ENCODE data around the gene NAGPA.
"Not testable (repeated sequence)": the region's sequence is repeated elsewhere in the genome, so short reads cannot be mapped to it uniquely, and the experiment has no call there.

Gene NAGPA

GRCh38 chr16:5033256-5034166 is at the start of gene NAGPA:
Gene NAGPA, minus strand, starts transcription at chr16:5033935. Its CDS starts 21 bp downstream, at chr16:5033914.
- DNase-seq: peak; percentile 74 to 93 (median 82)

- DNase-seq: not testable (repeated sequence)
Measured at GRCh38 chr16:5080996-5081395, 47.3 kb upstream of the NAGPA start.

GRCh38 chr16:5080461-5080860 is 46.7 kb upstream of the NAGPA start:
- not testable (repeated sequence) for DNase-seq

GRCh38 chr16:5078626-5079025 is 44.9 kb upstream of the NAGPA start:
- DNase-seq: no peak

GRCh38 chr16:5077304-5077703 is 43.6 kb upstream of the NAGPA start:
- DNase-seq: no peak

- DNase-seq: no peak
Measured at GRCh38 chr16:5075637-5076036, 41.9 kb upstream of the NAGPA start.

GRCh38 chr16:5073771-5074170 is 40.0 kb upstream of the NAGPA start:
- not testable (repeated sequence) for DNase-seq

GRCh38 chr16:5073279-5073629 is 39.5 kb upstream of the NAGPA start:
- DNase-seq: no peak

GRCh38 chr16:5072334-5073278 is 38.9 kb upstream of the NAGPA start:
- DNase-seq: no peak

- DNase-seq: peak; percentile 74 to 86 (median 84)
Measured at GRCh38 chr16:5071681-5072333, 38.1 kb upstream of the NAGPA start, which contains the start of gene ALG1. Gene ALG1, plus strand, starts transcription at chr16:5071843. Its CDS starts 7 bp downstream, at chr16:5071850.

GRCh38 chr16:5071341-5071680 is 37.6 kb upstream of the NAGPA start:
- DNase-seq: no peak

GRCh38 chr16:5070431-5071186 is 36.9 kb upstream of the NAGPA start:
- no peak for DNase-seq

- DNase-seq: no peak
Measured at GRCh38 chr16:5069854-5070253, 36.1 kb upstream of the NAGPA start.

GRCh38 chr16:5069048-5069447 is 35.3 kb upstream of the NAGPA start:
- DNase-seq: no peak

- DNase-seq: no peak
Measured at GRCh38 chr16:5066511-5066910, 32.8 kb upstream of the NAGPA start.

- DNase-seq: no peak
Measured at GRCh38 chr16:5065813-5066212, 32.1 kb upstream of the NAGPA start, which contains the start of gene C16orf89. Gene C16orf89, minus strand, starts transcription at chr16:5065956. Its CDS starts 48 bp downstream, at chr16:5065908.

GRCh38 chr16:5065326-5065725 is 31.6 kb upstream of the NAGPA start:
- DNase-seq: no peak

GRCh38 chr16:5064915-5065314 is 31.2 kb upstream of the NAGPA start:
- no peak for DNase-seq

GRCh38 chr16:5062790-5063765 is 29.3 kb upstream of the NAGPA start:
- no peak for DNase-seq

GRCh38 chr16:5062051-5062450 is 28.3 kb upstream of the NAGPA start:
- no peak for DNase-seq
